Body of pancreas (tissue), 4 donors: ENCODE results near the gene CACNA1S.

Source experiments
- POLR2A ChIP-seq, 3 donors: fragments of 450-650 bp; IDR thresholded peaks; one replicate each; pipeline ENCODE4 v1.6.1; 2016; ENCODE audit warnings: antibody characterized with exemption in 3 of 3, mild to moderate bottlenecking in 2 of 3
- TF ChIP-seq, protein P1 (sequence below), 7 experiments: fragments of 450-650 bp in 4 of 7; fragments of 200-600 bp in 3 of 7; sonication (generic) in 3 of 7; IDR thresholded peaks; one replicate each; pipeline ENCODE4 v1.5.1; 2016 to 2019; ENCODE audit warnings: antibody characterized with exemption in 7 of 7

DNA sequence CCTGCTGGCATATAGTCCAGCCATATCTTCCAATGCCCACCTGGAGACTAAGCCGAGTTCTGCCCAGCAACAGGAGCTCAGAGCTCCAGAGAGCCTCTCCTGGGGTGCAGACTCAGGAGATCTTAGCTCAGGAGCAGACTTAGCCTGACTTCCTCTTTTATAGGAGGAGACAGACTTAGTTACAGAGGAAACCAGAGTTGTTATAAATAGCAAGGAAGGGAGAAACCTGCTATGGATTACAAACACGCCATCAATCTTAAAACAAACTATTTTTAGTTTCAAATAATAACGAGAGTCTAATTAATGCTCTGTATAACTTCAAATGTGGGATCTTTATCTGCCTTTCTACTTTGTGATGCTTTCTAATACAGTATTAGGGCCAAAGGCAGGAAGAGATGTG, 85.4 kb downstream of the CACNA1S start:
- TF ChIP-seq, protein P1, sequence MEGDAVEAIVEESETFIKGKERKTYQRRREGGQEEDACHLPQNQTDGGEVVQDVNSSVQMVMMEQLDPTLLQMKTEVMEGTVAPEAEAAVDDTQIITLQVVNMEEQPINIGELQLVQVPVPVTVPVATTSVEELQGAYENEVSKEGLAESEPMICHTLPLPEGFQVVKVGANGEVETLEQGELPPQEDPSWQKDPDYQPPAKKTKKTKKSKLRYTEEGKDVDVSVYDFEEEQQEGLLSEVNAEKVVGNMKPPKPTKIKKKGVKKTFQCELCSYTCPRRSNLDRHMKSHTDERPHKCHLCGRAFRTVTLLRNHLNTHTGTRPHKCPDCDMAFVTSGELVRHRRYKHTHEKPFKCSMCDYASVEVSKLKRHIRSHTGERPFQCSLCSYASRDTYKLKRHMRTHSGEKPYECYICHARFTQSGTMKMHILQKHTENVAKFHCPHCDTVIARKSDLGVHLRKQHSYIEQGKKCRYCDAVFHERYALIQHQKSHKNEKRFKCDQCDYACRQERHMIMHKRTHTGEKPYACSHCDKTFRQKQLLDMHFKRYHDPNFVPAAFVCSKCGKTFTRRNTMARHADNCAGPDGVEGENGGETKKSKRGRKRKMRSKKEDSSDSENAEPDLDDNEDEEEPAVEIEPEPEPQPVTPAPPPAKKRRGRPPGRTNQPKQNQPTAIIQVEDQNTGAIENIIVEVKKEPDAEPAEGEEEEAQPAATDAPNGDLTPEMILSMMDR (IDR thresholded peaks at IDR 0.05) = no peak
- TF ChIP-seq POLR2A (IDR thresholded peaks at IDR 0.05) = no peak
